Liver (tissue), 9 donors: ENCODE measurements around the gene PRKAR1B. TPM values are rescaled to one million over a fixed set of nuclear protein-coding genes. Genes with fewer than 3 reads are reported as not detected.

Source experiments
- DNase-seq: peaks from one replicate; pipeline ENCODE4 v3.0.0-alpha.2; 2017; ENCODE audit warnings: low spot score
- H3K27ac ChIP-seq, 2 donors: one replicate each; pipeline ENCODE4 v1.7.0; 2013; ENCODE audit warnings: inconsistent platforms in 2 of 2, low read length in 2 of 2, control low read depth in 1 of 2, low read depth in 1 of 2, mild to moderate bottlenecking in 1 of 2
- H3K27me3 ChIP-seq, 4 donors: one replicate each; pipeline versions ENCODE4 v1.6.1 to v1.7.0; 2013; ENCODE audit warnings: low read length in 3 of 4, inconsistent platforms in 1 of 4, mild to moderate bottlenecking in 1 of 4, moderate library complexity in 1 of 4; ENCODE audit not compliant: control insufficient read depth in 4 of 4, insufficient read depth in 4 of 4
- H3K36me3 ChIP-seq, 4 donors: one replicate each; pipeline versions ENCODE4 v1.6.1 to v1.7.0; 2013; ENCODE audit warnings: low read length in 3 of 4, mild to moderate bottlenecking in 3 of 4, low read depth in 1 of 4, moderate library complexity in 1 of 4; ENCODE audit not compliant: control insufficient read depth in 4 of 4, insufficient read depth in 3 of 4
- H3K4me1 ChIP-seq, 4 donors: one replicate each; pipeline versions ENCODE4 v1.6.1 to v1.7.0; 2013; ENCODE audit warnings: low read length in 3 of 4, mild to moderate bottlenecking in 3 of 4, moderate library complexity in 1 of 4; ENCODE audit not compliant: control insufficient read depth in 4 of 4, insufficient read depth in 4 of 4
- H3K4me3 ChIP-seq, 3 donors: one replicate each; pipeline versions ENCODE4 v1.6.1 to v1.7.0; 2013; ENCODE audit warnings: low read length in 3 of 3, control low read depth in 1 of 3, low read depth in 1 of 3, mild to moderate bottlenecking in 1 of 3
- H3K9ac ChIP-seq, 2 donors: one replicate each; pipeline ENCODE4 v1.7.0; 2013; ENCODE audit warnings: low read length in 2 of 2, mild to moderate bottlenecking in 2 of 2, moderate library complexity in 2 of 2, control low read depth in 1 of 2, low read depth in 1 of 2
- H3K9me3 ChIP-seq, 4 donors: one replicate each; pipeline versions ENCODE4 v1.6.1 to v1.7.0; 2013; ENCODE audit warnings: low read length in 3 of 4; ENCODE audit not compliant: control insufficient read depth in 4 of 4
- CTCF ChIP-seq: fragments of 150-350 bp; IDR thresholded peaks from 2 replicates; pipeline ENCODE4 v1.5.1; 2017; ENCODE audit warnings: improper control_type of control experiment, low read depth, low read length; ENCODE audit not compliant: missing input control
- EGR1 ChIP-seq, 2 donors: IDR thresholded peaks; 2 replicates each; pipeline ENCODE4 v1.6.1; 2016 to 2018; ENCODE audit warnings: antibody characterized with exemption in 2 of 2, low read depth in 2 of 2
- FOXA1 ChIP-seq: IDR thresholded peaks from 2 replicates; pipeline ENCODE4 v1.6.1; 2016; ENCODE audit warnings: antibody characterized with exemption
- FOXA2 ChIP-seq: IDR thresholded peaks from 2 replicates; pipeline ENCODE4 v1.6.1; 2016; ENCODE audit warnings: antibody characterized with exemption
- GABPA ChIP-seq, 2 donors: IDR thresholded peaks in 1 of 2; conservative IDR thresholded peaks in 1 of 2; 2 replicates each; pipeline ENCODE4 v1.6.1; 2016; ENCODE audit warnings: antibody characterized with exemption in 2 of 2, mild to moderate bottlenecking in 1 of 2, moderate library complexity in 1 of 2
- HNF4A ChIP-seq, 2 donors: conservative IDR thresholded peaks; 2 replicates each; pipeline ENCODE4 v1.6.1; 2016; ENCODE audit warnings: antibody characterized with exemption in 2 of 2, mild to moderate bottlenecking in 2 of 2
- HNF4G ChIP-seq: IDR thresholded peaks from 2 replicates; pipeline ENCODE4 v1.6.1; 2016; ENCODE audit warnings: antibody characterized with exemption
- JUND ChIP-seq, 2 donors: IDR thresholded peaks; 2 replicates each; pipeline ENCODE4 v1.6.1; 2016; ENCODE audit warnings: antibody characterized with exemption in 2 of 2
- MAX ChIP-seq: IDR thresholded peaks from 2 replicates; pipeline ENCODE4 v1.6.1; 2016; ENCODE audit warnings: antibody characterized with exemption
- NR2F2 ChIP-seq: IDR thresholded peaks from 2 replicates; pipeline ENCODE4 v1.6.1; 2016; ENCODE audit warnings: antibody characterized with exemption
- RAD21 ChIP-seq, 2 donors: IDR thresholded peaks; 2 replicates each; pipeline ENCODE4 v1.6.1; 2016; ENCODE audit warnings: antibody characterized with exemption in 2 of 2, mild to moderate bottlenecking in 2 of 2
- RXRA ChIP-seq, 2 donors: IDR thresholded peaks; 2 replicates each; pipeline ENCODE4 v1.6.1; 2017 to 2018; ENCODE audit warnings: antibody characterized with exemption in 2 of 2, mild to moderate bottlenecking in 1 of 2
- SP1 ChIP-seq: IDR thresholded peaks from 2 replicates; pipeline ENCODE4 v1.6.1; 2018; ENCODE audit warnings: antibody characterized with exemption, mild to moderate bottlenecking
- TAF1 ChIP-seq: conservative IDR thresholded peaks from 2 replicates; pipeline ENCODE4 v1.6.1; 2016; ENCODE audit warnings: antibody characterized with exemption, mild to moderate bottlenecking
- YY1 ChIP-seq: IDR thresholded peaks from 2 replicates; pipeline ENCODE4 v1.6.1; 2016; ENCODE audit warnings: antibody characterized with exemption, mild to moderate bottlenecking
- WGBS: extraction: QIAGEN DNeasy Blood & Tissue Kit; methylation state at CpG from one replicate; pipeline ENCODE4 v1.1.7; 2013; 5-methylcytosine and 5-hydroxymethylcytosine counted together
- polyA plus RNA-seq, 2 donors: library from polyadenylated mRNA; stranded (reverse) in 1 of 2; unstranded in 1 of 2; fragments of 200-250 nt in 1 of 2; fragments of >200 nt in 1 of 2; fragmentation: Nextera tagmentation in 1 of 2; extraction: Ambion mirVana in 1 of 2; gene quantifications; one replicate each; pipeline versions ENCODE4 v1.2.1 to v1.2.3, GENCODE V29; 2013 to 2015
- total RNA-seq, 2 donors: library from RNA; depleted of rRNA; stranded (reverse); fragments of >200 nt; gene quantifications; one replicate each; pipeline ENCODE4 v1.2.3, GENCODE V29; 2014
- TF ChIP-seq, protein P1 (sequence below): IDR thresholded peaks from 2 replicates; pipeline ENCODE4 v1.6.1; 2016; ENCODE audit warnings: antibody characterized with exemption
- TF ChIP-seq, protein P2 (sequence below): IDR thresholded peaks from 2 replicates; pipeline ENCODE4 v1.6.1; 2016; ENCODE audit warnings: antibody characterized with exemption, mild to moderate bottlenecking
- TF ChIP-seq, protein P3 (sequence below): IDR thresholded peaks from 2 replicates; pipeline ENCODE4 v1.6.1; 2016; ENCODE audit warnings: antibody characterized with exemption
- donor health status: healthy.
- donor health status: healthy.
- donor health status: healthy.
- donor health status: healthy.
- donor health status: healthy.

The PRKAR1B gene
- total and polyA plus RNA-seq, 4 donors: 11.1 to 14.4 (median 12.4) TPM

GRCh38 chr7:610531-611280 is 116.4 kb downstream of the PRKAR1B start:
- Histone ChIP-seq H3K9ac (no peak overlapping the region), H3K36me3 (peaks cover 0 to 2% (median 0%) of the 10 kb centered on the region in 4 donors), H3K4me3 (no peak overlapping the region), H3K27me3 (no peaks in the 10 kb centered on the region), H3K4me1 (no peaks in the 10 kb centered on the region), H3K27ac (peak overlapping the region; percentile 60 to 69), H3K9me3 (no peaks in the 10 kb centered on the region)
- DNase-seq: no peak
- 71% methylated on average over 21 of the region's 21 CpGs for WGBS
- TF ChIP-seq TAF1: no peak
- TF ChIP-seq HNF4A (conservative IDR thresholded peaks at IDR 0.05): no peak
- TF ChIP-seq YY1: no peak
- peak in 1 of 2 donors; percentile 37 for TF ChIP-seq JUND (IDR thresholded peaks at IDR 0.05)
- TF ChIP-seq, protein P1, sequence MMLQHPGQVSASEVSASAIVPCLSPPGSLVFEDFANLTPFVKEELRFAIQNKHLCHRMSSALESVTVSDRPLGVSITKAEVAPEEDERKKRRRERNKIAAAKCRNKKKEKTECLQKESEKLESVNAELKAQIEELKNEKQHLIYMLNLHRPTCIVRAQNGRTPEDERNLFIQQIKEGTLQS: no peak
- no peak for TF ChIP-seq HNF4G
- TF ChIP-seq CTCF: no peak
- TF ChIP-seq, protein P2, sequence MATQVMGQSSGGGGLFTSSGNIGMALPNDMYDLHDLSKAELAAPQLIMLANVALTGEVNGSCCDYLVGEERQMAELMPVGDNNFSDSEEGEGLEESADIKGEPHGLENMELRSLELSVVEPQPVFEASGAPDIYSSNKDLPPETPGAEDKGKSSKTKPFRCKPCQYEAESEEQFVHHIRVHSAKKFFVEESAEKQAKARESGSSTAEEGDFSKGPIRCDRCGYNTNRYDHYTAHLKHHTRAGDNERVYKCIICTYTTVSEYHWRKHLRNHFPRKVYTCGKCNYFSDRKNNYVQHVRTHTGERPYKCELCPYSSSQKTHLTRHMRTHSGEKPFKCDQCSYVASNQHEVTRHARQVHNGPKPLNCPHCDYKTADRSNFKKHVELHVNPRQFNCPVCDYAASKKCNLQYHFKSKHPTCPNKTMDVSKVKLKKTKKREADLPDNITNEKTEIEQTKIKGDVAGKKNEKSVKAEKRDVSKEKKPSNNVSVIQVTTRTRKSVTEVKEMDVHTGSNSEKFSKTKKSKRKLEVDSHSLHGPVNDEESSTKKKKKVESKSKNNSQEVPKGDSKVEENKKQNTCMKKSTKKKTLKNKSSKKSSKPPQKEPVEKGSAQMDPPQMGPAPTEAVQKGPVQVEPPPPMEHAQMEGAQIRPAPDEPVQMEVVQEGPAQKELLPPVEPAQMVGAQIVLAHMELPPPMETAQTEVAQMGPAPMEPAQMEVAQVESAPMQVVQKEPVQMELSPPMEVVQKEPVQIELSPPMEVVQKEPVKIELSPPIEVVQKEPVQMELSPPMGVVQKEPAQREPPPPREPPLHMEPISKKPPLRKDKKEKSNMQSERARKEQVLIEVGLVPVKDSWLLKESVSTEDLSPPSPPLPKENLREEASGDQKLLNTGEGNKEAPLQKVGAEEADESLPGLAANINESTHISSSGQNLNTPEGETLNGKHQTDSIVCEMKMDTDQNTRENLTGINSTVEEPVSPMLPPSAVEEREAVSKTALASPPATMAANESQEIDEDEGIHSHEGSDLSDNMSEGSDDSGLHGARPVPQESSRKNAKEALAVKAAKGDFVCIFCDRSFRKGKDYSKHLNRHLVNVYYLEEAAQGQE: peak; percentile 32
- TF ChIP-seq, protein P3, sequence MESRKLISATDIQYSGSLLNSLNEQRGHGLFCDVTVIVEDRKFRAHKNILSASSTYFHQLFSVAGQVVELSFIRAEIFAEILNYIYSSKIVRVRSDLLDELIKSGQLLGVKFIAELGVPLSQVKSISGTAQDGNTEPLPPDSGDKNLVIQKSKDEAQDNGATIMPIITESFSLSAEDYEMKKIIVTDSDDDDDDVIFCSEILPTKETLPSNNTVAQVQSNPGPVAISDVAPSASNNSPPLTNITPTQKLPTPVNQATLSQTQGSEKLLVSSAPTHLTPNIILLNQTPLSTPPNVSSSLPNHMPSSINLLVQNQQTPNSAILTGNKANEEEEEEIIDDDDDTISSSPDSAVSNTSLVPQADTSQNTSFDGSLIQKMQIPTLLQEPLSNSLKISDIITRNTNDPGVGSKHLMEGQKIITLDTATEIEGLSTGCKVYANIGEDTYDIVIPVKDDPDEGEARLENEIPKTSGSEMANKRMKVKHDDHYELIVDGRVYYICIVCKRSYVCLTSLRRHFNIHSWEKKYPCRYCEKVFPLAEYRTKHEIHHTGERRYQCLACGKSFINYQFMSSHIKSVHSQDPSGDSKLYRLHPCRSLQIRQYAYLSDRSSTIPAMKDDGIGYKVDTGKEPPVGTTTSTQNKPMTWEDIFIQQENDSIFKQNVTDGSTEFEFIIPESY: no peak
- peak; percentile 13 to 17 for TF ChIP-seq RAD21 (IDR thresholded peaks at IDR 0.05)
- peak; percentile 33 to 43 for TF ChIP-seq RXRA (IDR thresholded peaks at IDR 0.05)
- no peak for TF ChIP-seq GABPA (IDR thresholded peaks at IDR 0.05 in 1 of 2, conservative IDR thresholded peaks at IDR 0.05 in 1 of 2)
- no peak for TF ChIP-seq FOXA1
- no peak for TF ChIP-seq FOXA2
- peak; percentile 99 for TF ChIP-seq NR2F2
- TF ChIP-seq MAX: no peak
- TF ChIP-seq EGR1 (IDR thresholded peaks at IDR 0.05; ENCODE audit: low read depth in 2 of 2): no peak
- peak; percentile 35 for TF ChIP-seq SP1
